Adrenal gland (tissue), 12 donors: ENCODE results near the gene PGM2. TPM values are rescaled to one million over a fixed set of nuclear protein-coding genes. Genes with fewer than 3 reads are reported as not detected.

ENCODE experiments used
- DNase-seq, 7 donors: peaks; one replicate each; pipeline ENCODE4 v3.0.0-alpha.2; 2019 to 2020
- H3K27ac ChIP-seq, 5 donors: fragments of 200-600 bp; sonication (generic) in 4 of 5; 1 replicate in 3 of 5; 2 replicates in 2 of 5; pipeline versions ENCODE4 v1.5.1 to v1.8.0; 2016 to 2020; ENCODE audit warnings: mild to moderate bottlenecking in 1 of 5
- H3K27me3 ChIP-seq: fragments of 200-600 bp; 2 replicates; pipeline ENCODE4 v1.8.0; 2021
- H3K36me3 ChIP-seq, 2 donors: fragments of 200-600 bp; replicated peaks in 1 of 2; 1 replicate in 1 of 2; 2 replicates in 1 of 2; pipeline versions ENCODE4 v1.5.1 to v1.8.0; 2018 to 2022
- H3K4me1 ChIP-seq, 2 donors: fragments of 200-600 bp; replicated peaks in 1 of 2; 1 replicate in 1 of 2; 2 replicates in 1 of 2; pipeline versions ENCODE4 v1.5.1 to v1.8.0; 2018 to 2021
- H3K4me3 ChIP-seq, 4 donors: fragments of 200-600 bp; sonication (generic) in 3 of 4; one replicate each; pipeline ENCODE4 v1.5.1; 2016 to 2018
- H3K9me3 ChIP-seq, 3 donors: fragments of 200-600 bp; sonication (generic) in 1 of 3; replicated peaks in 1 of 3; 1 replicate in 2 of 3; 2 replicates in 1 of 3; pipeline versions ENCODE4 v1.5.1 to v1.8.0; 2016 to 2021
- CTCF ChIP-seq, 6 experiments: fragments of 450-650 bp in 4 of 6; fragments of 200-600 bp in 2 of 6; sonication (generic) in 1 of 6; IDR thresholded peaks; 1 replicate in 5 of 6; 2 replicates in 1 of 6; pipeline versions ENCODE4 v1.5.1 to v1.8.0; 2016 to 2021; ENCODE audit warnings: antibody characterized with exemption in 6 of 6, mild to moderate bottlenecking in 2 of 6, moderate library complexity in 1 of 6
- POLR2A ChIP-seq, 2 donors: fragments of 450-650 bp; IDR thresholded peaks; one replicate each; pipeline ENCODE4 v1.6.1; 2017; ENCODE audit warnings: antibody characterized with exemption in 2 of 2, mild to moderate bottlenecking in 2 of 2, moderate library complexity in 1 of 2
- WGBS, 4 donors: extraction: QIAGEN DNeasy Blood & Tissue Kit in 2 of 4; methylation state at CpG; one replicate each; pipeline versions ENCODE4 v1.1.5 to v1.1.7; 2013 to 2017; 5-methylcytosine and 5-hydroxymethylcytosine counted together
- intact Hi-C, 2 donors: fragments of 100-400 bp; cut with DNase I; formaldehyde crosslinking; loops; one replicate each; pipeline versions ENCODE4 v1.14.1 to v1.15.0; 2022 to 2023
- polyA plus RNA-seq, 3 donors: library from polyadenylated mRNA; stranded (reverse); fragments of 200-250 nt in 2 of 3; fragments of 350-450 nt in 1 of 3; fragmentation: Illumina TruSeq in 1 of 3; extraction: RNeasy Lipid Tissue Mini Kit (QIAGEN cat#74804) in 1 of 3; gene quantifications; one replicate each; pipeline ENCODE4 v1.2.3, GENCODE V29; 2013 to 2014
- total RNA-seq, 9 donors: library from RNA; depleted of rRNA in 4 of 9; stranded (reverse); fragments of >200 nt in 4 of 9; fragments of 120-200 nt in 1 of 9; fragmentation: NEBNext Ultra II Directional in 1 of 9; extraction: Animal tissue kit (Norgen Biotek cat#: 25700) in 1 of 9; gene quantifications; one replicate each; pipeline versions ENCODE4 v1.1.0 to v1.2.4, GENCODE V29; 2013 to 2023
- donor health status: healthy with polysubstance abuse.
- donor health status: Bipolar disorder and iron deficiency.
- donor health status: DM: yes; HTN: yes; CAD: no.
- donor health status: DM: no; HTN: no; CAD: no.
- donor health status: DM: no; HTN: no; CAD: no.
- donor health status: DM: yes; HTN: yes; CAD: no.

Gene PGM2
- total and polyA plus RNA-seq, 12 donors, result 6.8 to 59.2 (median 27.2) TPM

- H3K36me3 ChIP-seq, result no peaks in the 10 kb centered on the region
- intact Hi-C loops, result no loop called here
- H3K4me1 ChIP-seq, result peaks cover 0 to 9% of the 10 kb centered on the region in 2 donors
- WGBS, 4 donors, result 9 to 34% (median 20%) methylated on average over 15 to 63 of the region's 63 CpGs
- H3K27ac ChIP-seq, result peak overlapping the region in 3 of 5 donors; percentile 48 to 71 (median 62)
- peak overlapping the region in 2 of 4 donors; percentile 41 to 66 for H3K4me3 ChIP-seq
- TF ChIP-seq CTCF (IDR thresholded peaks at IDR 0.05) (peak in 2 of 6 experiments; percentile 16 to 22), POLR2A (IDR thresholded peaks at IDR 0.05) (no peak)
- H3K9me3 ChIP-seq, result no peaks in the 10 kb centered on the region
- DNase-seq, result peak; percentile 40 to 81 (median 66)
- H3K27me3 ChIP-seq, result no peaks in the 10 kb centered on the region
These were observed 63.6 kb downstream of the PGM2 start for GRCh38 chr4:37889849-37890800.

GRCh38 chr4:37890801-37891259 lies 64.3 kb downstream of the PGM2 start, which contains the start of gene TBC1D1:
Gene TBC1D1, plus strand, starts transcription at chr4:37891084. Its CDS starts 11,012 bp downstream, at chr4:37902096.
- no peak for TF ChIP-seq CTCF (IDR thresholded peaks at IDR 0.05)
- no peak for TF ChIP-seq POLR2A (IDR thresholded peaks at IDR 0.05)
- intact Hi-C loops, result no loop called here
- 0 to 5% (median 1%) methylated on average over 4 to 43 of the region's 43 CpGs for WGBS, 4 donors
- H3K27me3 ChIP-seq, result no peaks in the 10 kb centered on the region
- H3K9me3 ChIP-seq, result no peaks in the 10 kb centered on the region
- H3K27ac ChIP-seq, result peak within 1 kb of the TSS in 4 of 5 donors; percentile 15 to 71 (median 55)
- DNase-seq, result peak; percentile 8 to 62 (median 35)
- no peaks in the 10 kb centered on the region for H3K36me3 ChIP-seq
- H3K4me3 ChIP-seq, result peak within 1 kb of the TSS in 3 of 4 donors; percentile 41 to 66 (median 66)
- peaks cover 0 to 7% of the 10 kb centered on the region in 2 donors for H3K4me1 ChIP-seq

GRCh38 chr4:37891260-37892159 lies 65.0 kb downstream of the PGM2 start:
- Histone ChIP-seq H3K4me3 (peak overlapping the region in 3 of 4 donors; percentile 41 to 66 (median 66)), H3K9me3 (no peaks in the 10 kb centered on the region), H3K27me3 (no peaks in the 10 kb centered on the region), H3K27ac (peak overlapping the region in 4 of 5 donors; percentile 15 to 71 (median 55)), H3K4me1 (peaks cover 0 to 7% of the 10 kb centered on the region in 2 donors), H3K36me3 (no peaks in the 10 kb centered on the region)
- DNase-seq, result peak in 6 of 7 donors; percentile 25 to 72 (median 30)
- TF ChIP-seq CTCF (IDR thresholded peaks at IDR 0.05), result no peak
- TF ChIP-seq POLR2A (IDR thresholded peaks at IDR 0.05), result no peak
- 0 to 1% (median 0%) methylated on average over 5 to 49 of the region's 49 CpGs for WGBS, 4 donors
- intact Hi-C loops, result no loop called here
